Sigmoid colon (tissue), 4 donors: ENCODE measurements around the gene APOBEC3F.

Experiments used
- CTCF ChIP-seq, 4 experiments: fragments of 450-650 bp in 3 of 4; fragments of 200-600 bp in 1 of 4; IDR thresholded peaks; one replicate each; pipeline ENCODE4 v1.5.1; 2016 to 2019; ENCODE audit warnings: antibody characterized with exemption in 4 of 4, mild to moderate bottlenecking in 3 of 4, moderate library complexity in 2 of 4
- EP300 ChIP-seq, 4 donors: sonication (generic); formaldehyde crosslinking; IDR thresholded peaks; one replicate each; pipeline ENCODE4 v1.6.1; 2017; ENCODE audit warnings: antibody characterized with exemption in 4 of 4
- POLR2A ChIP-seq, 2 donors: fragments of 450-650 bp; IDR thresholded peaks; one replicate each; pipeline ENCODE4 v1.6.1; 2016; ENCODE audit warnings: antibody characterized with exemption in 2 of 2, mild to moderate bottlenecking in 2 of 2, moderate library complexity in 2 of 2
- POLR2AphosphoS5 ChIP-seq, 4 donors: sonication (generic); formaldehyde crosslinking; IDR thresholded peaks; one replicate each; pipeline ENCODE4 v1.6.1; 2017; ENCODE audit warnings: antibody characterized with exemption in 4 of 4

- TF ChIP-seq CTCF (IDR thresholded peaks at IDR 0.05) (no peak), EP300 (IDR thresholded peaks at IDR 0.05) (no peak), POLR2A (IDR thresholded peaks at IDR 0.05) (no peak), POLR2AphosphoS5 (IDR thresholded peaks at IDR 0.05) (no peak)
Observed at GRCh38 chr22:39021552-39022250, 19.0 kb upstream of the APOBEC3F start.
